LHCN-M2 (cell line): ENCODE results near the gene HIF1A. TPM values are rescaled to one million over a fixed set of nuclear protein-coding genes. Genes with fewer than 3 reads are reported as not detected.
"Not testable (repeated sequence)": the region's sequence is repeated elsewhere in the genome, so short reads cannot be mapped to it uniquely, and the experiment has no call there.

Experiments used
- DNase-seq: peaks from one replicate; pipeline ENCODE4 v3.0.0-alpha.2; 2012; ENCODE audit warnings: low read depth
- total RNA-seq: library from RNA; depleted of rRNA; stranded (reverse); fragments of >200 nt; gene quantifications from 2 replicates; pipeline ENCODE4 v1.2.3, GENCODE V29; 2014

Gene HIF1A
- total RNA-seq, 1 experiment from 2014 or later, result 918 TPM

- no peak for DNase-seq
Measured at GRCh38 chr14:61746881-61747280, 51.6 kb downstream of the HIF1A start.

DNA sequence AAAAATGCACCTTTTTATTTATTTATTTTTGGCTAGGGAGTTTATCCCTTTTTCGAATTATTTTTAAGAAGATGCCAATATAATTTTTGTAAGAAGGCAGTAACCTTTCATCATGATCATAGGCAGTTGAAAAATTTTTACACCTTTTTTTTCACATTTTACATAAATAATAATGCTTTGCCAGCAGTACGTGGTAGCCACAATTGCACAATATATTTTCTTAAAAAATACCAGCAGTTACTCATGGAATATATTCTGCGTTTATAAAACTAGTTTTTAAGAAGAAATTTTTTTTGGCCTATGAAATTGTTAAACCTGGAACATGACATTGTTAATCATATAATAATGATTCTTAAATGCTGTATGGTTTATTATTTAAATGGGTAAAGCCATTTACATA, 52.0 kb downstream of the HIF1A start:
- DNase-seq, result no peak

GRCh38 chr14:61749264-61749663, 54.0 kb downstream of the HIF1A start:
- peak; percentile 77 for DNase-seq

DNA sequence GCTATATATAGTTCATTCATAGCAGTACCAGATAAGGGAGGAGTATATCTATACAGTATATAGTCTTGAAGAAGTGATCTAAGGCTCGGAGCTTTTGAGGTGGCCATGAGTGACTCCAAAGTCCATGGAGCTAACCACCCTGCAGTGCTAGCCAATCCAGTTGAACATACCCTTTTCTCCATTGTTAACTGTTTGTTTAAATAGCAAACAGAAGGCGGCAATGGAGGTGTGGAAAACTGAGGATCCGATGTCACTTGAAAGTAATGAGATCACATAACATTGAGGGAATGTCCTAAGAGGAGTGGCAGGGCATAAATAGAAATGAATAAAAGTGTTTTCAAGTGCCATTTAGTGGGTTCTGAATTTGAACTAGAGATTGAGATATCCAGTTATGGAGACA, 54.6 kb downstream of the HIF1A start:
- DNase-seq, result no peak

GRCh38 chr14:61750708-61751474, 55.6 kb downstream of the HIF1A start:
- peak; percentile 70 for DNase-seq

GRCh38 chr14:61751475-61751989, 56.2 kb downstream of the HIF1A start:
- DNase-seq, result no peak

DNA sequence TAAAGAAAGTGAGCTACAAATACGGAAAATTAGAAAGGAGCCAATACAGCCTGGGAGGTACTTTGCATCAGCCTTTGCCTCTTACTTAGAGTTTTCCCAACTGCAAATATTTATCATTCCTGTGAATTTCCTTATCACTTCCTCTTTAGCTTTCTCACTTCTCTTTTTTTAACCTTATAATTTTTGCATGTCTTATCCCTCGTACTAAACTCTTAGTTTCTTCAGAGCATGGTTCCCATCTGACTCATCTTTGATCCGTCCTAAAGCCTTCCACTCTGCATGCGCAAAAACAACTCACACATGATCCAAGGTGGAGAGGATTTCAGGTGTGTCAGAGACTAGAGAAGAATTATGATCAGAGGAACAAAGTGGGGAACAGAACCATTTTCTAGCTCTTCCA, 57.3 kb downstream of the HIF1A start:
- DNase-seq, result no peak

- no peak for DNase-seq
Measured at GRCh38 chr14:61753631-61754030, 58.3 kb downstream of the HIF1A start.

GRCh38 chr14:61754627-61755381, 59.5 kb downstream of the HIF1A start:
- DNase-seq, result no peak

GRCh38 chr14:61755382-61755742, 60.0 kb downstream of the HIF1A start:
- not testable (repeated sequence) for DNase-seq

- no peak for DNase-seq
Measured at GRCh38 chr14:61756135-61756534, 60.8 kb downstream of the HIF1A start.

- DNase-seq, result no peak
Measured at GRCh38 chr14:61759878-61760277, 64.6 kb downstream of the HIF1A start.

DNA sequence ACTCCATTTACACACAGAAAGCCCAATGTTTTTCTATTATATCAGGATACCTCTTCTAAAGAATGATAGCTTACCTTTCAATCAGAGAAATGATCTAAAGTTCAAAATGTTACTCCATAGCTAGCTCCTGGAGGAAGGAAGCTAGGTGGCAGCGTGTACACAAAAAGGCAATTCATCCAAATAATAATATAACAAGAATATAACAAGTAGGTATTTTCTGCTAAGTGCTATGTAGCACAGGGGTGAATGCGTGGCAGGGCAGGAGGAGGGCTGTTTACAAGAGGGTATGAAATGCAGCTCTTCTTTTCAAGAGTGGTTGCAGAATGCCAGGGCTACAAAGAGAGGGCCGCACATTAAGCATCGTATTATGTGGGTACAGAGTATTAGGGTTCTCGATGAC, 66.2 kb downstream of the HIF1A start:
- no peak for DNase-seq

DNA sequence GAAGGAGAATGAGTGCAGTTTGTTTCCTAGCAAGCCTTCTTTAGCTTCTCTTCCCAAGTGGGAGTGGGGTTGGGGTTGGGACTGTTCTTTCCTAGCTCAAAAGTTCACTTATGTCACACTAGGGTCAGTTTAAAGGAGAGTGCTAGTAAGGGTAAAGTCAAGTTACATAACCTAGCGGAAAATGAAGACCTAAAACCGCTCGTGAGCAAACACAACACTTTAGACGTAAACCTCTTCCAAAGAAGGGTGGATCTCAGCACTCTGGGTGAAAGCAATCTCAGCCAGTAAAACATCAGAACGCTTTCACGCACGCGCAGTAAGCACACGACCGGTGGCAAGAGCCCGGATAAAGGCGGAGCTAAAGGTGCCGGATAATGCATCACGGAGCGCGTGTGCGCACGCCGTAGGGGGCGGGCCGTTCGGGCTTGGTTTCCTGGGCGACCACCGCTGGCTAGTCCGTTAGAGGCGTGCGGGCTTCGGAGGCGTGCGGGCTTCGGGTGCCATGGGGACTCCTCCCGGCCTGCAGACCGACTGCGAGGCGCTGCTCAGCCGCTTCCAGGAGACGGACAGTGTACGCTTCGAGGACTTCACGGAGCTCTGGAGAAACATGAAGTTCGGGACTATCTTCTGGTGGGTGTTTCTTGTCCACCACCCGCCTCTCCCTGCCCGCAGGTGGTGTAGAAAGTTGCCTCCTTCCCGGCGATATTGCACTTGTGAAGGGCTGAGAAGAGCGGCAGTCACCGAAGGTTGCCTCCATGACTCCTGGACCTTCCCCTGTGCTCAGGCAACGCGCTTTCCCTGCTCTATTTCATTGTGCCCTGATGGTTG, 66.9 kb downstream of the HIF1A start, which contains the start of gene SNAPC1:
Gene SNAPC1, plus strand, starts transcription at position 462 of the 828 bp plus-strand sequence. Its CDS starts 41 bp downstream, at position 503.
- peak; percentile 98 for DNase-seq

DNA sequence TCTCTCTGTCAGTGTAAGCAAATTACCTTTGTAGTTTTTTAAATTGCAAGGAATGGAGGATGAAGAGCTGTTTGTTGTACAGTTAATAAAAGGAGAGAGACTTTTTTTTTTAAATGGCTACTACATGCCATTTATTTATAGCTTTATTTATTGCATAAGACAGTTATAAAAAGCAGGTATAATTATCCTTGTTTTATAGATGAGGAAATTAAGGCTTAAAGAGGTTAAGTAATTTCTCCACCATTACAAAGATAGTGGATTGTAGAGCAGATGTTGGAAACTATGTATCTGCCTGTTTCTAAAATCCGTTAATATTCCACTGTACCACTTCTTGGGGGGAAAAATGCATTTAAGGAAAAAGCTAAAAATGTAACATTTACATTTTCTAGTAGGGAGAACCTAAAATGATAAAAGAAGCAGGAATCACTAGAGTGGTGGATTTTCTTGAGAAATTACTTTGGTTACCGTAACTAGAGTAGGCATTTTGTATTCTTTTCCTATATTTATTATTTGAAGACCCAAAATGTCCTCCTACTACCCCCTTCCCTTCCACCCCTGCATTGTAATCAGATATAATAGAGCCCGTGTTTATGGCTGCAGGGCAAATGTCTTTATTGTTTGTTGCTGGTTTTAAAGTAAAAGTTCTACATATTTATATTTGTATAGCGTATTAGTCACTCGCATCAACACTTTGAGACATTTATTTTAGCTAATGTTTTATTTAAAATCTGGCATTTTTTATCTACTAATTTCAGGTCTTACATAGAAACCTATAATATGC, 69.2 kb downstream of the HIF1A start:
- DNase-seq, result no peak

- DNase-seq, result peak; percentile 54
Measured at GRCh38 chr14:61765225-61765943, 70.1 kb downstream of the HIF1A start.

GRCh38 chr14:61766151-61766550, 70.8 kb downstream of the HIF1A start:
- no peak for DNase-seq

- DNase-seq, result no peak
Measured at GRCh38 chr14:61768240-61768639, 72.9 kb downstream of the HIF1A start.

- no peak for DNase-seq
Measured at GRCh38 chr14:61769893-61770292, 74.6 kb downstream of the HIF1A start.

DNA sequence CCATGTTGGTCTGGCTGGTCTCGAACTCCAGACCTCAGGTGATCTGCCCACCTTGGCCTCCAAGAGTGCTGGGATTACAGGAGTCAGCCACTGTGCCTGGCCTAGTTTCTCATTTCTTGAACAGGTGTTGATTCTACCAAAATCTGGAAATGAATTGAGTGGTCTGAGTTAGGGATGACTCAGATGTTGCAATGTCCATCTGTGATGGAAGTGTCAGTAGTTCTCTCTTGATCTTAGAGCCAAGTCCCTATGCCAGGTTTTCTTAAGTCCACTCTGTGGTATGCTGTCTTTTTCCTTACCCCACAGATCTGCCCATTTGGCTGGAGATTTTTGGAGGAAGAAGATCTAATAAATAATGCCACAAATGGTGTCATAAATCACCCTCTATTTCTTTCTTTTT, 79.5 kb downstream of the HIF1A start:
- DNase-seq, result peak; percentile 71
